ENCODE data around the gene SEMA6B.

- TF ChIP-seq CTCF (IDR thresholded peaks at IDR 0.05 in 8 of 11, conservative IDR thresholded peaks at IDR 0.05 in 3 of 11) = peak in 1 of 11 experiments; percentile 11
- TF ChIP-seq POLR2A (IDR thresholded peaks at IDR 0.05) = peak in 1 of 3 donors; percentile 37
- TF ChIP-seq POLR2AphosphoS5 (IDR thresholded peaks at IDR 0.05) = peak; percentile 73 to 83 (median 76)
Measured at GRCh38 chr19:4539693-4540581, 19.5 kb downstream of the SEMA6B start, which contains the start of gene LRG1.

All from spleen (tissue), 7 donors.